ENCODE measurements around the gene MORN3. TPM values are rescaled to one million over a fixed set of nuclear protein-coding genes. Genes with fewer than 3 reads are reported as not detected.
"Not testable (repeated sequence)": the region's sequence is repeated elsewhere in the genome, so short reads cannot be mapped to it uniquely, and the experiment has no call there.

Gene MORN3
- total RNA-seq, 1 experiment from 2014 or later: 0.15 TPM

GRCh38 chr12:121648458-121649028, 20.9 kb downstream of the MORN3 start:
- no peak for DNase-seq (ENCODE audit: extremely low read depth, low read depth)

- DNase-seq (ENCODE audit: extremely low read depth, low read depth): no peak
These were observed 28.2 kb downstream of the MORN3 start for GRCh38 chr12:121641343-121641630.

GRCh38 chr12:121638298-121639202, 30.9 kb downstream of the MORN3 start:
- DNase-seq (ENCODE audit: extremely low read depth, low read depth): no peak

GRCh38 chr12:121637231-121637914, 32.1 kb downstream of the MORN3 start:
- DNase-seq (ENCODE audit: extremely low read depth, low read depth): no peak

- no peak for DNase-seq (ENCODE audit: extremely low read depth, low read depth)
These were observed 34.6 kb downstream of the MORN3 start for GRCh38 chr12:121634836-121635235.

GRCh38 chr12:121633833-121634196, 35.6 kb downstream of the MORN3 start:
- not testable (repeated sequence) for DNase-seq (ENCODE audit: extremely low read depth, low read depth)

GRCh38 chr12:121632069-121632970, 37.1 kb downstream of the MORN3 start:
- no peak for DNase-seq (ENCODE audit: extremely low read depth, low read depth)

GRCh38 chr12:121630791-121631355, 38.6 kb downstream of the MORN3 start:
- DNase-seq (ENCODE audit: extremely low read depth, low read depth): no peak

GRCh38 chr12:121628536-121628935, 40.9 kb downstream of the MORN3 start:
- no peak for DNase-seq (ENCODE audit: extremely low read depth, low read depth)

GRCh38 chr12:121628037-121628436, 41.4 kb downstream of the MORN3 start:
- no peak for DNase-seq (ENCODE audit: extremely low read depth, low read depth)

GRCh38 chr12:121626853-121627640, 42.4 kb downstream of the MORN3 start:
- peak; percentile 35 for DNase-seq (ENCODE audit: extremely low read depth, low read depth)

- DNase-seq (ENCODE audit: extremely low read depth, low read depth): peak; percentile 93
These were observed 43.2 kb downstream of the MORN3 start, which contains the start of gene ORAI1 for GRCh38 chr12:121626087-121626852. TSS of gene ORAI1 (plus strand) at chr12:121626530.

GRCh38 chr12:121620333-121620891, 49.0 kb downstream of the MORN3 start:
- DNase-seq (ENCODE audit: extremely low read depth, low read depth): no peak

GRCh38 chr12:121618659-121619233, 50.7 kb downstream of the MORN3 start:
- DNase-seq (ENCODE audit: extremely low read depth, low read depth): no peak

- DNase-seq (ENCODE audit: extremely low read depth, low read depth): no peak
These were observed 54.5 kb downstream of the MORN3 start for GRCh38 chr12:121614872-121615467.

- DNase-seq (ENCODE audit: extremely low read depth, low read depth): no peak
These were observed 56.0 kb downstream of the MORN3 start for GRCh38 chr12:121613462-121613861.

- DNase-seq (ENCODE audit: extremely low read depth, low read depth): no peak
These were observed 58.1 kb downstream of the MORN3 start for GRCh38 chr12:121611306-121611705.

All from NCI-H460 (cell line).